ENCODE results near the gene HEPHL1.
"Not testable (repeated sequence)": the region's sequence is repeated elsewhere in the genome, so short reads cannot be mapped to it uniquely, and the experiment has no call there.

Gene HEPHL1

GRCh38 chr11:94091091-94091490, 69.9 kb downstream of the HEPHL1 start:
- no peak for DNase-seq

GRCh38 chr11:94100253-94100652, 79.1 kb downstream of the HEPHL1 start:
- no peak for DNase-seq

- DNase-seq, result no peak
These were observed 82.3 kb downstream of the HEPHL1 start for GRCh38 chr11:94103471-94103870.

GRCh38 chr11:94104734-94105133, 83.6 kb downstream of the HEPHL1 start:
- DNase-seq, result no peak

DNA sequence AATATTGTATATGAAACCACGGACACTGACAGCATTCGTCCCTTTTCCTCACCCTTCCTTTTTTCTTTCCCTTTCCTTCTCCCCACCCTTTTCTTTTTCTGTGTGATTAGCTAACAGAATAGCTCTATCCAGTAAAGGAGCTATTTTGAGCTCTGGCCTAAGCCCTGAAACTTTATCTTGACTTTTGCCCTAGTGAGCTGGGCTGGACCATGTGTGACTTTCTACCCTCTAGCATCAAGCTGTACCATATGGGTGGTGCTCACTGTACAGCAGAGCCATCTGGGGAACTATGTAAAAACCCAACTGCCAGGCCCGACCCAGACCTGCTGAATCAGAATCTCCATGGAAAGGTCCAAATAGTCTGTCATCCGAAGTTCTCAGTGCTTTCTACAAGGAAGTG, 85.6 kb downstream of the HEPHL1 start:
- DNase-seq, result no peak

GRCh38 chr11:94107363-94107762, 86.2 kb downstream of the HEPHL1 start:
- DNase-seq, result no peak

- no peak for DNase-seq
These were observed 90.1 kb downstream of the HEPHL1 start for GRCh38 chr11:94111241-94111640.

DNA sequence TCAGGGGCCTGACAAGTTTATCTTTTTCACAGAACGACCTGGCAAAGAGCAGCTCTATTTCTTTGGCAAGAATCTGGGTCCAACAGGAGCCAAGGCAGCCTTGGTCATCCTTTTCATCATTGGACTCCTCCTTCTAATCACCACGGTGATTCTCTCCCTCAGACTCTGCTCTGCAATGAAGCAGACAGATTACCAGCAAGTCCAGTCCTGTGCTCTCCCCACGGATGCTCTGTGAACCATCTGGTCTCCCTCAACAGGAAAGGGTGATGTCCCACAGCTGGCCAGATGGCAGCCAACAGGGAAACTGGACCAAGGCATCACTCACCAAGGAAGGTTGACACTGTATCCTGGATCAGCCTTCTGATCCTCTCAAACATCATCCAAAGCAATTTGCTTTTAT, 90.5 kb downstream of the HEPHL1 start:
- no peak for DNase-seq

- no peak for DNase-seq
These were observed 91.2 kb downstream of the HEPHL1 start for GRCh38 chr11:94112206-94112953.

GRCh38 chr11:94117197-94117574, 96.0 kb downstream of the HEPHL1 start:
- DNase-seq, result no peak

GRCh38 chr11:94117871-94118270, 96.7 kb downstream of the HEPHL1 start:
- no peak for DNase-seq

- not testable (repeated sequence) for DNase-seq
These were observed 98.5 kb downstream of the HEPHL1 start for GRCh38 chr11:94119676-94120075.

DNA sequence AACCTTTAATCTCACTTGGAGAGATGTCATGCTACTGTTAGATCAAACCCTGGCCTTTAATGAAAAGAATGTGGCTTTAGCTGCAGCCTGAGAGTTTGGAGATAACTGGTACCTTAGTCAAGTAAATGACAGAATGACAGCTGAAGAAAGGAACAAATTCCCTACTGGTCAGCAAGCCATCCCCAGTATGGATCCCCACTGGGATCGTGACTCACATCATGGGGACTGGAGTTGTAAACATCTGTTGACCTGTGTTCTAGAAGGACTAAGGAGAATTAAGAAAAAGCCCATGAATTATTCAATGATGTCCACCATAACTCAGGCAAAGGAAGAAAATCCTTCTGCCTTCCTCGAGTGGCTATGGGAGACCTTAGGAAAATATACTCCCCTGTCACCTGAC, 99.4 kb downstream of the HEPHL1 start:
- DNase-seq, result not testable (repeated sequence)

GRCh38 chr11:94120946-94121345, 99.8 kb downstream of the HEPHL1 start:
- DNase-seq, result no peak

DNA sequence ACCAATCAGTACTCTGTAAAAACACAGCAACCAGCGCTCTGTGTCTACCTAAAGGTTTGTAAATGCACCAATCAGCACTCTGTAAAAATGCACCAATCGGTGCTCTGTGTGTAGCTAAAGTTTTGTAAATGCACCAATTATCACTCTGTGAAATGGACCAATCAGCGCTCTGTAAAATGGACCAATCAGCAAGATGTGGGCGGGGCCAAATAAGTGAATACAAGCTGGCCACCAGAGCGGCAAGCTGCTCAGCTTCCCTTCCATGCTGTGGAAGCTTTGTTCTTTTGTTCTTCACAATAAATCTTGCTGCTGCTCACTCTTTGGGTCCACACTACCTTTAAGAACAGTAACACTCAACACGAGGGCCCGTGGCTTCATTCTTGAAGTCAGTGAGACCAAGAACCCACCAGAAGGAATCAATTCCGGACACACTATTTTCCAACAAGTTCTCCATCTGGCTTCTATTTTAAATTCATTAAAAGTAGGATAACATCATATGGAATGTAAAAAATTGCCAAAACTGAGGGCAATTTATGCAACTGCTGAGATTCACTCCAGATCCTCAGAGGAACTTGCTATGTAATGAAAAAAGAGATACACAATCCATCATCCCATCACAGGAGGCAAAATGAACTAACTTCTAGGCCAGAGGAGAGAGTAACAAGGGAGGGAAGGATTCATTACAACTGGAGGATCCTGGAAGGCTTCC, 104.4 kb downstream of the HEPHL1 start:
- DNase-seq, result no peak

DNA sequence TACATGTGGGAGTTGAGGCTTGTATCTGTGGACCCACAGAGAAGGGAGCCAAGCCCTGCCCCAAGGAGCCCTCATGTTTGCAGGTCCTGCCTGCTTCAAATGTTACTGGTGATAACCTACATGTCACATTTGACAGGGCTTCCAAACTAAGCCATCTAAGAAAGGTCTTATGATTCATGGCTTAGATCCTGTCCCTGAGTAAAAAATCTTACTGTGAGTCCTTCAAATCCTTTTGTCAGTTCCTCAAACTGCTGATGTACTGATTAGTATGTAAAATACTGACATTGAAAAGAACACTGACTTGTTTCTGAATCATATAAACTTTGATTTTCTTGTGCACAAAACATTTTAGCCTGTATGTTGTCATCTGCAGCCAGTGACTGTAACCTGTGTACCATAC, 106.5 kb downstream of the HEPHL1 start:
- no peak for DNase-seq

- no peak for DNase-seq
These were observed 107.2 kb downstream of the HEPHL1 start for GRCh38 chr11:94128291-94128745.

DNA sequence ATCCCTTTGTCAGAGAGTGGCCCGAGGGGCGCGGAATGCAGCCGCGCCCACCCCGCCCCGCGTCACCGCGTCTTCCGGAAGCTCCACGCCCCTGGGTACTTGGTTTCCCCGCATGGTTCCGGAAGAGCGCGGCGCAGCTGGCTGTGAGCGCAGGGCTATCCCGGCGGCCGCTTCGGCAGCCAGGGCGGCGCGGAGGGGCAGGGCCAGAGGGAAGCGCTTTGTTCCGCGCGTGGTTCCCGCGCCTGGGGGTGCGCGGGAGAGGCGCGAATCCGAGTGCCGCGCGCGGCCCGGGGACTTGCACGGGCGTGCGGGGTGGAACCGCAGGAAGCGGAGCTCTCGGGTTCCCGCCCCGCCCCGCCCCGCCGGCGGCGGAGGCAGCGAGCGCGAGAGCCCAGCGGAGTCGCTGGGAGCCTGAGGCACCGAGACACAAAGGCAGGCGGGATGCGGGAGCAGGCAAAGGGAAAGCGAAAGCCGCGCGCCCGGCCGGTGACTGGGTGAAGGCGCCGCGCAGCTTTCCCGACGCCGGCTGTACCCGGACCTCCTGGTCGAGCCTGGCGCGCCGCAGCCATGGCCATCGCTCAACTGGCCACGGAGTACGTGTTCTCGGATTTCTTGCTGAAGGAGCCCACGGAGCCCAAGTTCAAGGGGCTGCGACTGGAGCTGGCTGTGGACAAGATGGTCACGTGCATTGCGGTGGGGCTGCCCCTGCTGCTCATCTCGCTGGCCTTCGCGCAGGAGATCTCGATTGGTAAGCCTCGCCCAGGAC, 107.8 kb downstream of the HEPHL1 start, which contains the start of gene PANX1:
PANX1 (plus strand) TSS at position 96 of the 766 bp plus-strand sequence; CDS start at position 568, 472 bp downstream.
- DNase-seq, result peak; percentile 82 to 87

DNA sequence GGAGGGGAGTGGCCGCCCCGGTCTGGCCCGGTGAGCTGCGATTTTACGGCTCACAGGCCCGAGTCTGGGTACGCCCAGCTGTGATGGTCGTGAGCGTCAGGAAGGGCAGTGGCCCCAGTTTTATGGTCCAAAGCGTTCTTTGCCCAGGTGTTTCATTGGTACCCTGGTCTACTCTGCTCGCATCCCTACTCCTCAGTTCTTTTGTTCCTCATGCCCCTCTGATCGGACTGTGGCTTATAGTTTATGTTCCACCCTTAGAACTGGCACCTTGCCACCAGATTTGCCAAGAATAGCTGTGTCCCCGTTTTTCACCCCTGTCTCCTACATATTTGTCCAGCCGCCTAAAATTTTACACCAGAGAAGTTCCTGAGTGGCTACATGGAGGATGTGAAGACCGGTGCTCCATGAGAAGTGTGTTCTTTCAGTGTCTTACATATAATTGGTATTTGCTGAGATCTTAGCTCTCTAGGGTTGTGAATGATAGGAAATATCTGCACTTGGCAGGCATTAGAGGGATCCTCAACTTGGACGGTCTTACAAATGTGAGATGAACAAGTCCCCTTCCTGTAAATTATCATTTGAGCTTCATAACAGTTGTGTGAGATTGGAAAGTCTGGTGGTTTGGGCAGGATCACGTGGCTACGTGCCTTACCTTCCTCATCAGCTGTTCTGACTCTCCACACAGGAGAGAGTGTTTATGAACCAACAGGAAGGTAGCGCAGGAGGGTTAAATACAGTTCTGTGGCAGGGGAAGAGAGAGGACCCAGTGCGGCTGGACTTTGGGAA, 108.6 kb downstream of the HEPHL1 start:
- DNase-seq, result peak in 1 of 2 donors; percentile 16

DNA sequence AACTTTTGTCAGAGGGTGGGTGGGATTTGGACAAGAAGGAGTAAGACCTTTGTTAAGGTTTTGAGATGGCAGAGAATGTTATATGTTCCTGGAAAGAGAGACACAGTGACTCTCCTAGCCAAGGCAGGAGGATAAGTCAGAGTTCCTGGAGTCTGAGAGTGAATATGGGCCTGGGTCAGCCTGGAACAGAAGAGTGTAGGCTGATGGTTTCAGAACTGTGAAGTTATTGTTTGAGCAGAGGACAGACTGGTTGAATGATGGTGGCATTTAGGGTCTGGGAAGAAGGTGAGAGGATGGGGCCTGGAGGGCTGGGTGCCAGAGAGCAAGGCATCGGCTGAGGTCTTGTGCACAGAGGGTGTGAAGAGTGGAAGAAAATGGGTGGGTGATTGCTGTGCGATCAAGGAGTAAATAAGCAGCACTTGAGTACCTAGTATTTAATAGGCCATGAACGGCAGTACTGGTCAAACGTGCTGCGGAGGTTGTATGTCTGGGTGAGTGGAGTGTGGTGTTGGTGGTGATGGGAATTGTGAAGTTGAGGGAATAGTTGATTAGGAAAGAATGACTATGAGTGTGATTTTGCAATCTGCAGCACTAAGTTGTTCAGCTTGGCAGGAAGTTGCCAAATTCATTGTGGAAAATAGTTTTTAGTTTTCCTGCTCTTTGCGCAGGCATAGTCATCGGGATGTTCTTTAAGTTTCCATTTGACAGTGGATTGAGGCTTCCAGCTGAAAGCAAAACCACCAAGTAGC, 109.3 kb downstream of the HEPHL1 start:
- peak; percentile 66 to 72 for DNase-seq

DNA sequence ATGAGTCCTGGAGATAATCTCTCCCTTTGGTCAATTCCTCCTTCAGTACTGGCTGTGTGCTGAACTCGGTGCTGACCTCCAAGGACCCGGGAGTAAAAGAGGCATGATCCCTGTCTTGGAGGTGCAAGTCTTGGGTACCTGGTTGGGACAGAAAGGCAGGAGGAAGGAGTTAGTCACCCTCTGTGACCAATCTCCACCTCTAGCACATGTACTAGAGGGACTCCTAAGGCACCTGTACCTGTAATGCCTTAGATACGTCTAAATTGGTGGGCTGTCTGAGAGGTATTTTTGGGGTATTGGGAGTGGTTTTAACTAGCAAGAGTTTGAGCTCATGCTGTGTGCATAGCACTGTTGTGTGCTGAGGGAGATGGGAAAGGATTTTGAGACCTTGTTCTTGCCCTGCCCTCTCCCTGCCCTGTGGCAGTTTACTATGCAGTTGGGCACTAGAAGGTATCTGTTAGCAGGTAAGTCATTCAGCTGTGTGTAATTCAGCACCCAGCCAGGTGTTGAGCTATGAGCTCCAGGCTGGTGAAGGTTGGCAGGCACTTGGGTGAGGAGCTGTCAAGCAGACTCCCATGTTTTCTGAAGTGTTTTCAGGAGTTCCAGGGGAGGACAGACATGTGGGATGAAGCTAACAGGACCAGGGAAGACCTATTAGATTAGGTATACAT, 110.0 kb downstream of the HEPHL1 start:
- no peak for DNase-seq
